SK-N-SH (cell line): Measurements from ENCODE around the gene EFNA3. TPM values are rescaled to one million over a fixed set of nuclear protein-coding genes. Genes with fewer than 3 reads are reported as not detected.
A peak's percentile ranks its signal among the peaks of the same experiment; 100 is the strongest.

ENCODE experiments used
- CTCF ChIA-PET: fragments of 300-600, 350-600 bp; formaldehyde crosslinking; extraction: SDS; loops from one replicate; lab custom pipeline; 2021; lab: Yijun Ruan, JAX
- POLR2A ChIA-PET: fragments of 350-600 bp; sonication (Branson Sonifier 250); formaldehyde crosslinking; extraction: SDS; loops from one replicate; lab custom pipeline; 2020; ENCODE audit warnings: antibody characterized with exemption, inconsistent platforms; lab: Yijun Ruan, JAX
- DNase-seq: peaks from one replicate; pipeline ENCODE4 v3.0.0; 2012
- H2AFZ ChIP-seq: fragments of 200-600 bp; sonication (generic); 2 replicates; pipeline ENCODE4 v1.8.1; 2016; ENCODE audit warnings: antibody characterized with exemption, mild to moderate bottlenecking, low read depth
- H3F3A ChIP-seq: fragments of 200-600 bp; sonication (generic); replicated peaks from 2 replicates; pipeline ENCODE3; 2016; ENCODE audit warnings: antibody characterized with exemption, mild to moderate bottlenecking; ENCODE audit not compliant: insufficient read depth
- H3K27ac ChIP-seq, 2 experiments: fragments of 200-500 bp in 1 of 2; fragments of 200-600 bp in 1 of 2; sonication (Bioruptor generic) in 1 of 2; sonication (generic), shearing (Covaris generic) in 1 of 2; 2 replicates each; pipeline versions ENCODE4 v1.5.1 to v1.6.1; 2014 to 2016; ENCODE audit warnings: low read depth in 2 of 2, inconsistent platforms in 1 of 2, low read length in 1 of 2, mild to moderate bottlenecking in 1 of 2, mixed read lengths in 1 of 2
- H3K27me3 ChIP-seq: fragments of 200-600 bp; sonication (generic), shearing (Covaris generic); 2 replicates; pipeline ENCODE4 v1.6.1; 2016; ENCODE audit warnings: mixed run types; ENCODE audit not compliant: insufficient read depth
- H3K36me3 ChIP-seq, 2 experiments: fragments of 200-500 bp in 1 of 2; fragments of 200-600 bp in 1 of 2; sonication (Bioruptor generic) in 1 of 2; sonication (generic) in 1 of 2; replicated peaks in 1 of 2; 2 replicates each; pipeline versions ENCODE3 to v1.5.1; 2014 to 2016; ENCODE audit warnings: low read length in 1 of 2, mild to moderate bottlenecking in 1 of 2; ENCODE audit not compliant: insufficient read depth in 2 of 2, control insufficient read depth in 1 of 2
- H3K4me1 ChIP-seq, 2 experiments: fragments of 200-500 bp in 1 of 2; fragments of 200-600 bp in 1 of 2; sonication (Bioruptor generic) in 1 of 2; sonication (generic), shearing (Covaris generic) in 1 of 2; 2 replicates each; pipeline versions ENCODE4 v1.5.1 to v1.6.1; 2014 to 2016; ENCODE audit warnings: low read depth in 1 of 2, low read length in 1 of 2, mixed run types in 1 of 2; ENCODE audit not compliant: insufficient read depth in 2 of 2, control insufficient read depth in 1 of 2
- H3K4me2 ChIP-seq: fragments of 200-600 bp; sonication (generic), shearing (Covaris generic); 2 replicates; pipeline ENCODE4 v1.6.1; 2017; ENCODE audit warnings: mixed run types
- H3K4me3 ChIP-seq, 2 experiments: fragments of 200-500 bp in 1 of 2; fragments of 200-600 bp in 1 of 2; sonication (Bioruptor generic) in 1 of 2; sonication (generic), shearing (Covaris generic) in 1 of 2; 2 replicates each; pipeline versions ENCODE4 v1.5.1 to v1.8.1; 2014 to 2016; ENCODE audit warnings: low read depth in 2 of 2, inconsistent platforms in 1 of 2, low read length in 1 of 2, mild to moderate bottlenecking in 1 of 2, mixed read lengths in 1 of 2, moderate library complexity in 1 of 2
- H3K79me2 ChIP-seq: fragments of 200-600 bp; sonication (generic); 2 replicates; pipeline ENCODE4 v1.8.1; 2017; ENCODE audit warnings: mild to moderate bottlenecking; ENCODE audit not compliant: insufficient read depth
- H3K9ac ChIP-seq: fragments of 200-600 bp; sonication (generic); 2 replicates; pipeline ENCODE4 v1.6.1; 2017; ENCODE audit warnings: mixed run types
- H3K9me2 ChIP-seq: fragments of 200-600 bp; sonication (generic); 2 replicates; pipeline ENCODE4 v1.6.1; 2017; ENCODE audit warnings: mixed run types
- H3K9me3 ChIP-seq: fragments of 200-600 bp; sonication (generic); 2 replicates; pipeline ENCODE4 v1.6.1; 2017; ENCODE audit warnings: mixed run types, mild to moderate bottlenecking, moderate library complexity
- H4K20me1 ChIP-seq: fragments of 200-600 bp; sonication (generic); 2 replicates; pipeline ENCODE4 v1.6.1; 2017; ENCODE audit warnings: mild to moderate bottlenecking, mixed run types; ENCODE audit not compliant: insufficient read depth
- CHD2 ChIP-seq: fragments of 150-350 bp; IDR thresholded peaks from 2 replicates; pipeline ENCODE4 v1.6.1; 2018; ENCODE audit warnings: low read length; ENCODE audit not compliant: partially characterized antibody
- ELF1 ChIP-seq: IDR thresholded peaks from 2 replicates; pipeline ENCODE4 v1.4.0; 2012
- EP300 ChIP-seq, 2 experiments: IDR thresholded peaks; 2 replicates each; pipeline versions ENCODE4 v1.4.0 to v1.6.1; 2012; ENCODE audit warnings: borderline replicate concordance in 1 of 2, low read depth in 1 of 2, low read length in 1 of 2
- FOSL2 ChIP-seq: IDR thresholded peaks from 2 replicates; pipeline ENCODE4 v1.4.0; 2012; ENCODE audit warnings: low read depth, mild to moderate bottlenecking, moderate library complexity, borderline replicate concordance
- FOXM1 ChIP-seq: IDR thresholded peaks from 2 replicates; pipeline ENCODE4 v1.4.0; 2012; ENCODE audit warnings: low read depth, mild to moderate bottlenecking
- GABPA ChIP-seq: IDR thresholded peaks from 2 replicates; pipeline ENCODE4 v1.4.0; 2012; ENCODE audit warnings: low read depth, mild to moderate bottlenecking
- IRF3 ChIP-seq: fragments of 150-350 bp; IDR thresholded peaks from 2 replicates; pipeline ENCODE4 v1.6.1; 2016; ENCODE audit warnings: mild to moderate bottlenecking, low read depth, low read length
- JUND ChIP-seq: IDR thresholded peaks from 2 replicates; pipeline ENCODE4 v1.4.0; 2012
- MEF2A ChIP-seq: IDR thresholded peaks from 2 replicates; pipeline ENCODE4 v1.4.0; 2012; ENCODE audit warnings: low read depth, borderline replicate concordance
- NFIC ChIP-seq: IDR thresholded peaks from 2 replicates; pipeline ENCODE4 v1.4.0; 2012; ENCODE audit warnings: borderline replicate concordance
- NRF1 ChIP-seq: IDR thresholded peaks from 2 replicates; pipeline ENCODE4 v1.6.1; 2012; ENCODE audit warnings: low read depth, mild to moderate bottlenecking, low read length
- PBX3 ChIP-seq: IDR thresholded peaks from 2 replicates; pipeline ENCODE4; 2012
- RCOR1 ChIP-seq: fragments of 150-350 bp; IDR thresholded peaks from 2 replicates; pipeline ENCODE4 v1.6.1; 2017; ENCODE audit warnings: antibody characterized with exemption, low read length
- REST ChIP-seq: IDR thresholded peaks from 2 replicates; pipeline ENCODE4 v1.6.1; 2012; ENCODE audit warnings: mild to moderate bottlenecking, low read depth, low read length, moderate library complexity
- SMC3 ChIP-seq: IDR thresholded peaks from 2 replicates; pipeline ENCODE4 v1.6.1; 2012; ENCODE audit warnings: low read depth, low read length, improper control_type of control experiment
- TCF12 ChIP-seq: IDR thresholded peaks from 2 replicates; pipeline ENCODE4 v1.4.0; 2012
- TEAD4 ChIP-seq: IDR thresholded peaks from 2 replicates; pipeline ENCODE4 v1.4.0; 2012; ENCODE audit warnings: mild to moderate bottlenecking, borderline replicate concordance; ENCODE audit not compliant: insufficient read depth
- USF1 ChIP-seq: IDR thresholded peaks from 2 replicates; pipeline ENCODE4 v1.4.0; 2012; ENCODE audit warnings: low read depth, borderline replicate concordance
- USF2 ChIP-seq: fragments of 150-350 bp; IDR thresholded peaks from 2 replicates; pipeline ENCODE4 v1.6.1; 2017; ENCODE audit warnings: antibody characterized with exemption, low read length, low read depth, borderline replicate concordance
- YY1 ChIP-seq: IDR thresholded peaks from 2 replicates; pipeline ENCODE4 v1.4.0; 2012; ENCODE audit warnings: low read depth, mild to moderate bottlenecking
- WGBS: methylation state at CpG from one replicate; pipeline ENCODE4 v1.1.6; 2017; ENCODE audit warnings: low lambda C conversion rate; 5-methylcytosine and 5-hydroxymethylcytosine counted together
- polyA plus RNA-seq, 3 experiments: library from polyadenylated mRNA; depleted of rRNA; stranded (reverse); fragments of >200 nt; gene quantifications; 2 replicates each; pipeline ENCODE4 v1.2.3, GENCODE V29; 2012

The EFNA3 gene
- polyA plus RNA-seq, 1 of the 3 experiments (the other 2 are of a cell fraction), result 6.0 TPM

- TF ChIP-seq RCOR1 (no peak), CHD2 (no peak), EP300 (IDR thresholded peaks at IDR 0.05; ENCODE audit: borderline replicate concordance in 1 of 2, low read depth in 1 of 2, low read length in 1 of 2) (no peak), FOSL2 (no peak), TCF12 (no peak), ELF1 (no peak), USF1 (no peak), YY1 (no peak), FOXM1 (no peak)
Measured at GRCh38 chr1:155079487-155080311, 1.1 kb downstream of the EFNA3 start (continued).

GRCh38 chr1:155080312-155081228, 1.9 kb downstream of the EFNA3 start:
- peak overlapping the region; percentile 55 to 62; a peak in 3 of 4 replicates for H3K4me3 ChIP-seq
- no peaks in the 10 kb centered on the region for H3K9me2 ChIP-seq
- H3K79me2 ChIP-seq, result no peaks in the 10 kb centered on the region
- no peak overlapping the region for H3K9ac ChIP-seq
- CTCF ChIA-PET, result interaction anchor here (0.8 to 29.9 kb wide), 10 partner anchors 11 to 113 kb away, joined by 3 to 573 read pairs (median 8); partner anchors contain the start of genes ADAM15, DCST1, DCST2 and EFNA4
- no peaks in the 10 kb centered on the region for H3K36me3 ChIP-seq
- H3K4me2 ChIP-seq, result peak overlapping the region; percentile 87
- DNase-seq, result peak; percentile 97
- H3K27me3 ChIP-seq, result peaks cover 23% of the 10 kb centered on the region
- 2% methylated on average over 10 of the region's 71 CpGs for WGBS
- peaks cover 21 to 25% of the 10 kb centered on the region in 2 experiments; a peak in 3 of 4 replicates for H3K4me1 ChIP-seq
- peak overlapping the region in 1 of 2 experiments; percentile 71; a peak in 2 of 4 replicates for H3K27ac ChIP-seq
- no peaks in the 10 kb centered on the region for H3K9me3 ChIP-seq
- H3F3A ChIP-seq, result peaks cover 10% of the 10 kb centered on the region
- H4K20me1 ChIP-seq, result no peaks in the 10 kb centered on the region
- no peak overlapping the region for H2AFZ ChIP-seq
- POLR2A ChIA-PET, result interaction anchor here (0.8 to 1.9 kb wide), 5 partner anchors 10 to 101 kb away, joined by 3 to 5 read pairs (median 3); partner anchors contain the start of gene ADAM15
- no peak for TF ChIP-seq JUND
- TF ChIP-seq MEF2A, result no peak
- no peak for TF ChIP-seq ELF1
- TF ChIP-seq GABPA, result no peak
- no peak for TF ChIP-seq SMC3
- TF ChIP-seq IRF3, result no peak; the same call in 1 of the 2 replicates
- peak; percentile 83 for TF ChIP-seq RCOR1
- no peak for TF ChIP-seq TEAD4
- 0 out of 2 replicates have a peak, but pooled peaks have one; percentile 9 for TF ChIP-seq PBX3
- peak; percentile 97 for TF ChIP-seq USF2
- TF ChIP-seq USF1, result peak; percentile 92
- no peak for TF ChIP-seq NFIC
- TF ChIP-seq REST, result no peak
- TF ChIP-seq NRF1, result no peak
